ENCODE results near the gene RSPO4. TPM values are rescaled to one million over a fixed set of nuclear protein-coding genes. Genes with fewer than 3 reads are reported as not detected.

RSPO4 gene
- total and polyA plus RNA-seq, 2 of the 13 experiments (the other 11 are each of a cell fraction or from before 2014, with no cell fraction given): not detected

GRCh38 chr20:934186-934840 is 67.8 kb downstream of the RSPO4 start:
- POLR2A ChIA-PET: no interaction called here
- Histone ChIP-seq H4K20me1 (ENCODE audit: insufficient read depth, low read length) (no peaks in the 10 kb centered on the region), H3K36me3 (replicated peaks in 1 of 2; ENCODE audit: control insufficient read depth in 1 of 2, insufficient read depth in 2 of 2, low read length in 2 of 2) (no peaks in the 10 kb centered on the region), H3K27ac (ENCODE audit: extremely low read length, insufficient read depth, low read length) (no peak overlapping the region), H3K4me1 (ENCODE audit: insufficient read depth, low read length) (no peaks in the 10 kb centered on the region), H3K27me3 (ENCODE audit: control insufficient read depth in 1 of 2, insufficient read depth in 2 of 2, low read length in 2 of 2) (no peaks in the 10 kb centered on the region), H2AFZ (ENCODE audit: low read length) (no peak overlapping the region), H3K9me3 (ENCODE audit: low read length) (peaks cover 22% of the 10 kb centered on the region), H3K4me3 (replicated peaks in 1 of 3; ENCODE audit: insufficient read depth in 1 of 3, low read depth in 2 of 3, low read length in 3 of 3) (no peak overlapping the region), H3K79me2 (ENCODE audit: insufficient read depth, low read length) (no peaks in the 10 kb centered on the region), H3K9ac (ENCODE audit: insufficient read depth, low read depth, low read length) (no peak overlapping the region), H3K4me2 (ENCODE audit: low read depth, low read length) (no peak overlapping the region)
- CTCF ChIA-PET (ENCODE audit: low intra/inter-chr PET ratio, low total read pairs): no interaction called here
- 3% methylated on average over 9 of the region's 9 CpGs for WGBS (ENCODE audit: low lambda C conversion rate)
- ATAC-seq: no peak
- BruUV-seq (replicated peaks): no TSS peak
- no peak for TF ChIP-seq PBX3 (CRISPR knock-in tag; IDR thresholded peaks at IDR 0.05; ENCODE audit: borderline replicate concordance)
- TF ChIP-seq, protein P1, sequence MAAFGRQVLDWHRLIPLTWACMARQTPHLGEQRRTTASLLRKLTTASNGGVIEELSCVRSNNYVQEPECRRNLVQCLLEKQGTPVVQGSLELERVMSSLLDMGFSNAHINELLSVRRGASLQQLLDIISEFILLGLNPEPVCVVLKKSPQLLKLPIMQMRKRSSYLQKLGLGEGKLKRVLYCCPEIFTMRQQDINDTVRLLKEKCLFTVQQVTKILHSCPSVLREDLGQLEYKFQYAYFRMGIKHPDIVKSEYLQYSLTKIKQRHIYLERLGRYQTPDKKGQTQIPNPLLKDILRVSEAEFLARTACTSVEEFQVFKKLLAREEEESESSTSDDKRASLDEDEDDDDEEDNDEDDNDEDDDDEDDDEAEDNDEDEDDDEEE (CRISPR knock-in tag; IDR thresholded peaks at IDR 0.05): no peak
- TF ChIP-seq RCOR2 (CRISPR knock-in tag; IDR thresholded peaks at IDR 0.05): no peak
- no peak for TF ChIP-seq ZNF724P (CRISPR knock-in tag; IDR thresholded peaks at IDR 0.05; ENCODE audit: borderline replicate concordance)
- no peak for TF ChIP-seq ZNF768 (CRISPR knock-in tag; IDR thresholded peaks at IDR 0.05)
- TF ChIP-seq TEF (CRISPR knock-in tag; IDR thresholded peaks at IDR 0.05): no peak
- TF ChIP-seq HNF1A (IDR thresholded peaks at IDR 0.05; ENCODE audit: low read depth): no peak
- TF ChIP-seq HNF1A (CRISPR knock-in tag; IDR thresholded peaks at IDR 0.05; ENCODE audit: borderline replicate concordance): no peak
- TF ChIP-seq ZNF607 (CRISPR knock-in tag; IDR thresholded peaks at IDR 0.05; ENCODE audit: borderline replicate concordance): no peak
- no peak for TF ChIP-seq SP1 (IDR thresholded peaks at IDR 0.05)
- no peak for TF ChIP-seq SP1 (CRISPR knock-in tag; IDR thresholded peaks at IDR 0.05)
- TF ChIP-seq REL (CRISPR knock-in tag; conservative IDR thresholded peaks at IDR 0.05): no peak
- in situ Hi-C loops (cut with HindIII; ENCODE audit: extremely low pct_ligation_motif_present, low pct_unique_long_range_greater_than_20kb) (no loop called here), intact Hi-C loops (cut with micrococcal nuclease; ENCODE audit: unreplicated experiment) (no loop called here)
- FAIRE-seq: no peak
- DNase-seq (ENCODE audit: low spot score): no peak
